Thymus (tissue), 11 donors: ENCODE measurements around the gene CDYL2. TPM values are rescaled to one million over a fixed set of nuclear protein-coding genes. Genes with fewer than 3 reads are reported as not detected.

ENCODE experiments used
- DNase-seq, 9 donors: peaks; one replicate each; pipeline ENCODE4 v3.0.0-alpha.2; 2013; ENCODE audit warnings: low spot score in 9 of 9, low read depth in 6 of 9, missing footprints in 1 of 9
- H3K27ac ChIP-seq, 2 donors: one replicate each; pipeline ENCODE4 v1.5.1; 2013; ENCODE audit warnings: control low read depth in 1 of 2, low read depth in 1 of 2, low read length in 1 of 2, mild to moderate bottlenecking in 1 of 2, moderate library complexity in 1 of 2
- H3K27me3 ChIP-seq, 2 donors: one replicate each; pipeline ENCODE4 v1.5.1; 2013; ENCODE audit warnings: low read length in 1 of 2; ENCODE audit not compliant: control insufficient read depth in 2 of 2, insufficient read depth in 1 of 2
- H3K36me3 ChIP-seq, 2 donors: one replicate each; pipeline ENCODE4 v1.5.1; 2013; ENCODE audit warnings: low read length in 1 of 2, mild to moderate bottlenecking in 1 of 2, moderate library complexity in 1 of 2; ENCODE audit not compliant: control insufficient read depth in 2 of 2, insufficient read depth in 2 of 2
- H3K4me1 ChIP-seq, 2 donors: one replicate each; pipeline ENCODE4 v1.5.1; 2013; ENCODE audit warnings: low read length in 2 of 2; ENCODE audit not compliant: control insufficient read depth in 2 of 2, insufficient read depth in 2 of 2
- H3K4me3 ChIP-seq, 2 donors: one replicate each; pipeline ENCODE4 v1.5.1; 2013; ENCODE audit warnings: low read length in 2 of 2, control low read depth in 1 of 2, mild to moderate bottlenecking in 1 of 2
- H3K9me3 ChIP-seq, 2 donors: one replicate each; pipeline ENCODE4 v1.5.1; 2013; ENCODE audit warnings: low read length in 1 of 2, mild to moderate bottlenecking in 1 of 2; ENCODE audit not compliant: control insufficient read depth in 2 of 2, insufficient read depth in 1 of 2
- WGBS: extraction: QIAGEN DNeasy Blood & Tissue Kit; methylation state at CpG from one replicate; pipeline ENCODE4 v1.1.7; 2013; 5-methylcytosine and 5-hydroxymethylcytosine counted together
- polyA plus RNA-seq: library from polyadenylated mRNA; stranded (reverse); fragments of 200-250 nt; gene quantifications from one replicate; pipeline ENCODE4 v1.2.3, GENCODE V29; 2013
- total RNA-seq: library from RNA; stranded (reverse); fragments of 120-200 nt; gene quantifications from one replicate; pipeline ENCODE4 v1.2.4, GENCODE V29; 2013
- donor health status: healthy.

CDYL2 gene
- total and polyA plus RNA-seq, 2 donors, result 2.0 to 2.6 TPM

GRCh38 chr16:80669673-80670072, 134.7 kb downstream of the CDYL2 start:
- no peak for DNase-seq
- H3K4me1 ChIP-seq, result no peaks in the 10 kb centered on the region
- H3K27me3 ChIP-seq, result no peaks in the 10 kb centered on the region
- H3K9me3 ChIP-seq, result no peaks in the 10 kb centered on the region
- H3K36me3 ChIP-seq, result no peaks in the 10 kb centered on the region
- no peak overlapping the region for H3K27ac ChIP-seq
- 97% methylated on average over 6 of the region's 6 CpGs for WGBS
- no peak overlapping the region for H3K4me3 ChIP-seq

- WGBS, result 95% methylated on average over 6 of the region's 6 CpGs
- H3K9me3 ChIP-seq, result no peaks in the 10 kb centered on the region
- no peak overlapping the region for H3K27ac ChIP-seq
- no peak overlapping the region for H3K4me3 ChIP-seq
- no peaks in the 10 kb centered on the region for H3K27me3 ChIP-seq
- no peaks in the 10 kb centered on the region for H3K4me1 ChIP-seq
- DNase-seq, result no peak
- H3K36me3 ChIP-seq, result no peaks in the 10 kb centered on the region
These were observed 136.5 kb downstream of the CDYL2 start for GRCh38 chr16:80667925-80668324.

GRCh38 chr16:80667251-80667560, 137.2 kb downstream of the CDYL2 start:
- H3K4me3 ChIP-seq, result no peak overlapping the region
- no peaks in the 10 kb centered on the region for H3K36me3 ChIP-seq
- WGBS, result 91% methylated on average over 4 of the region's 4 CpGs
- H3K9me3 ChIP-seq, result no peaks in the 10 kb centered on the region
- H3K27me3 ChIP-seq, result no peaks in the 10 kb centered on the region
- no peak overlapping the region for H3K27ac ChIP-seq
- H3K4me1 ChIP-seq, result no peaks in the 10 kb centered on the region
- DNase-seq, result no peak

GRCh38 chr16:80666378-80667250, 137.8 kb downstream of the CDYL2 start:
- no peaks in the 10 kb centered on the region for H3K36me3 ChIP-seq
- no peak overlapping the region for H3K4me3 ChIP-seq
- no peaks in the 10 kb centered on the region for H3K27me3 ChIP-seq
- no peaks in the 10 kb centered on the region for H3K4me1 ChIP-seq
- 95% methylated on average over 15 of the region's 15 CpGs for WGBS
- DNase-seq, result no peak
- H3K9me3 ChIP-seq, result no peaks in the 10 kb centered on the region
- H3K27ac ChIP-seq, result no peak overlapping the region

GRCh38 chr16:80665356-80665755, 139.0 kb downstream of the CDYL2 start:
- 96% methylated on average over 4 of the region's 4 CpGs for WGBS

GRCh38 chr16:80664786-80665185, 139.6 kb downstream of the CDYL2 start:
- WGBS, result 46% methylated on average over 2 of the region's 2 CpGs

More at GRCh38 chr16:80665356-80665755, 139.0 kb downstream of the CDYL2 start:
- Histone ChIP-seq H3K9me3 (no peaks in the 10 kb centered on the region), H3K27ac (no peak overlapping the region), H3K36me3 (no peaks in the 10 kb centered on the region), H3K27me3 (no peaks in the 10 kb centered on the region), H3K4me3 (no peak overlapping the region), H3K4me1 (no peaks in the 10 kb centered on the region)
- DNase-seq, result no peak

GRCh38 chr16:80664226-80664625, 140.2 kb downstream of the CDYL2 start:
- 95% methylated on average over 10 of the region's 10 CpGs for WGBS
- no peaks in the 10 kb centered on the region for H3K36me3 ChIP-seq
- no peak for DNase-seq
- H3K27ac ChIP-seq, result no peak overlapping the region
- H3K27me3 ChIP-seq, result no peaks in the 10 kb centered on the region
- no peaks in the 10 kb centered on the region for H3K9me3 ChIP-seq
- H3K4me1 ChIP-seq, result no peaks in the 10 kb centered on the region
- H3K4me3 ChIP-seq, result no peak overlapping the region

More at GRCh38 chr16:80664786-80665185, 139.6 kb downstream of the CDYL2 start:
- no peaks in the 10 kb centered on the region for H3K4me1 ChIP-seq
- H3K4me3 ChIP-seq, result no peak overlapping the region
- H3K36me3 ChIP-seq, result no peaks in the 10 kb centered on the region
- DNase-seq, result no peak
- no peak overlapping the region for H3K27ac ChIP-seq
- H3K27me3 ChIP-seq, result no peaks in the 10 kb centered on the region
- no peaks in the 10 kb centered on the region for H3K9me3 ChIP-seq

- 74% methylated on average over 1 of the region's 1 CpG for WGBS
These were observed 141.3 kb downstream of the CDYL2 start for GRCh38 chr16:80663078-80663477.

GRCh38 chr16:80659865-80660264, 144.5 kb downstream of the CDYL2 start:
- DNase-seq, result no peak
- H3K4me3 ChIP-seq, result no peak overlapping the region
- no peaks in the 10 kb centered on the region for H3K27me3 ChIP-seq
- H3K9me3 ChIP-seq, result no peaks in the 10 kb centered on the region
- H3K4me1 ChIP-seq, result peaks cover 2 to 5% of the 10 kb centered on the region in 2 donors
- no peak overlapping the region for H3K27ac ChIP-seq
- 99% methylated on average over 1 of the region's 1 CpG for WGBS
- H3K36me3 ChIP-seq, result no peaks in the 10 kb centered on the region

More at GRCh38 chr16:80663078-80663477, 141.3 kb downstream of the CDYL2 start:
- no peaks in the 10 kb centered on the region for H3K36me3 ChIP-seq
- H3K9me3 ChIP-seq, result no peaks in the 10 kb centered on the region
- no peaks in the 10 kb centered on the region for H3K27me3 ChIP-seq
- DNase-seq, result no peak
- no peaks in the 10 kb centered on the region for H3K4me1 ChIP-seq
- no peak overlapping the region for H3K4me3 ChIP-seq
- no peak overlapping the region for H3K27ac ChIP-seq
